Neuron (in vitro differentiated cells): Measurements from ENCODE around the gene MAP2K1.

Source experiments
- H2AFZ ChIP-seq: one replicate; pipeline ENCODE4 v1.6.1; 2013; ENCODE audit warnings: low read depth, mild to moderate bottlenecking, inconsistent platforms, low read length, moderate library complexity
- H3K27me3 ChIP-seq: one replicate; pipeline ENCODE4 v1.6.1; 2013; ENCODE audit warnings: low read length; ENCODE audit not compliant: insufficient read depth
- H3K36me3 ChIP-seq: one replicate; pipeline ENCODE4 v1.6.1; 2013; ENCODE audit warnings: low read length; ENCODE audit not compliant: insufficient read depth
- H3K4me1 ChIP-seq: one replicate; pipeline ENCODE4 v1.6.1; 2013; ENCODE audit warnings: low read length; ENCODE audit not compliant: insufficient read depth
- H3K4me3 ChIP-seq: 2 replicates; pipeline ENCODE4 v1.5.1; 2013; ENCODE audit warnings: mild to moderate bottlenecking, low read length, moderate library complexity
- H3K9me3 ChIP-seq: one replicate; pipeline ENCODE4 v1.6.1; 2013; ENCODE audit warnings: low read length

Gene MAP2K1

GRCh38 chr15:66515901-66516322, 129.2 kb downstream of the MAP2K1 start:
- Histone ChIP-seq H3K4me1 (no peaks in the 10 kb centered on the region), H3K9me3 (no peaks in the 10 kb centered on the region), H2AFZ (no peak overlapping the region), H3K27me3 (no peaks in the 10 kb centered on the region), H3K4me3 (no peak overlapping the region), H3K36me3 (peaks cover 35% of the 10 kb centered on the region)

- no peak overlapping the region for H3K4me3 ChIP-seq
- no peaks in the 10 kb centered on the region for H3K9me3 ChIP-seq
- H2AFZ ChIP-seq = no peak overlapping the region
- H3K27me3 ChIP-seq = no peaks in the 10 kb centered on the region
- H3K36me3 ChIP-seq = peaks cover 43% of the 10 kb centered on the region
- no peaks in the 10 kb centered on the region for H3K4me1 ChIP-seq
These were observed 137.2 kb downstream of the MAP2K1 start for GRCh38 chr15:66523926-66524325.

- no peaks in the 10 kb centered on the region for H3K4me1 ChIP-seq
- H3K4me3 ChIP-seq = no peak overlapping the region
- no peaks in the 10 kb centered on the region for H3K27me3 ChIP-seq
- no peak overlapping the region for H2AFZ ChIP-seq
- H3K9me3 ChIP-seq = no peaks in the 10 kb centered on the region
- peaks cover 49% of the 10 kb centered on the region for H3K36me3 ChIP-seq
These were observed 138.1 kb downstream of the MAP2K1 start for GRCh38 chr15:66524838-66525237.

- no peaks in the 10 kb centered on the region for H3K4me1 ChIP-seq
- no peak overlapping the region for H2AFZ ChIP-seq
- H3K9me3 ChIP-seq = no peaks in the 10 kb centered on the region
- peaks cover 51% of the 10 kb centered on the region for H3K36me3 ChIP-seq
- H3K4me3 ChIP-seq = no peak overlapping the region
- no peaks in the 10 kb centered on the region for H3K27me3 ChIP-seq
These were observed 148.3 kb downstream of the MAP2K1 start for GRCh38 chr15:66535056-66535455.
